GM21526 (cell line): ENCODE measurements around the gene CD209.

Source experiments
- ATAC-seq: cut with Tn5 transposase; IDR thresholded peaks from one replicate; pipeline ENCODE4 v1.9.1; 2021; ENCODE audit warnings: moderate library complexity; ENCODE audit not compliant: unreplicated experiment, low FRiP score

CD209 gene

DNA sequence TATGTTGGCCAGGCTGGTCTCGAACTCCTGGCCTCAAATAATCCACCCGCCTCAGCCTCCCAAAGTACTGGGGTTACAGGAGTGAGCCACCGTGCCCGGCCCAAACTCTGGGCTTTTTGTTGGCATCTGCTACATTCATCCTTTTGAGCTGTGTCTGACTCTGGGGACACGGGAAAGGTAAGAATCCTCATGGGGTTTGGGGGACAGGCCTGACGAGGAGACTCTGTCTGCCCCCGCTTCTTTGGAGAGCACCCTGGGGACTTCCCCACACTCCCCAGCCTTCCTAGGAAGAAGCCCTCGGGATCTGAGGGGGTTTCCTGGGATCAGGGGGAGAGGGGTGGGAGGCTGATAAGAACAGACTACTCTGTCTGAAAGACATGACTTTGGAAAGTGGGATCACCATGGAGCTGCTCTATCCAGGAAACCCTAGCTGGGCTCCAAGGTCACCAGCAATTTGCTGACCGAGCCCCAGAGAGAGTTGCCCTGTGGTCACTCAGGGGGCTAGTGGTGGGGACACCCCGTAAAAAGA is 37.3 kb downstream of the CD209 start:
- ATAC-seq = no peak

DNA sequence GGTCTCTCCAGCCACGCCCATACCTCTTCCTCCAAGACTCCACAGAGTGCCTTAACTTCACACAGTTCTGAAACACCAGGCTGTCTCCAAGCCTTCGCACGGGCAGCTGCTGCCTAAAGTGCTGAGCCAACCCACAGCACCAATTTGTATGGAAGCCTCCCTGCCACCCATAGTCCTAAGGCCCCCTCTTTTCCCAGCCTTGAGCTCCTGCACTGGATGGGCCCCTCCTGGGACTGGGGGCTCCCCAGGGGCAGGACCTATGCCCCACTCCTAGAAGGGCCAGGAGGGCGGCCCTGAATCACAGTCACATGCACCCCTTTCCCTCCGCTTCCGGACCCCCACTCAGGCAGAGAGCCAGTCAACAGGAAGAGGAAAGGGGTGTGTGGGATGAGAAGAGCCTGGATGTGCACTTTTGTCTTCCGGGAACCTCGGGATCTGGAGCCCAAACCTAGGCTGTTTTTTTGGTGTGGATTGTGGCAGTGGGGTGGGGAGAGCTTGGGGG is 40.3 kb downstream of the CD209 start:
- ATAC-seq = no peak

- no peak for ATAC-seq
These were observed 41.0 kb downstream of the CD209 start for GRCh38 chr19:7706188-7706954.

- ATAC-seq = peak; percentile 31
These were observed 41.7 kb downstream of the CD209 start for GRCh38 chr19:7705387-7706187.

GRCh38 chr19:7704280-7705060 is 42.9 kb downstream of the CD209 start:
- no peak for ATAC-seq

DNA sequence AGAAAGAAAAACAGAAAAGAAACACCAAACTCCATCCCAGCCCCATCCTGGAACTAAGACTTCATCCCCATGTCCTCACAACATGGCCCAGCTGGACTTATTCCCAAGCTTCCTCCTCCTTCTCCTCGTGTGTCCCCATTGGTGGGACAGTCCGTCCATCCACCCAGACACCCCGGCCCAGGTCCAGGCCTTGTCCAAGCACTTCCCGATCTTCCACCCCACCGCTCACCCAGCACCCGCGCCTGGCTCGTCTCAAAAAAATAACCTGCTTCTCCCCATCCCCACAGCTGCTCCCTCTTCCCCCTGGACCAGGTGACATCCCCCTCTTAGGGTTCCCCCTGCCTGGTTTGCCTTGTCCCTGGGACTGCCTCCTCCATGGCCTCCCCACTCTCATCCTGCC is 44.0 kb downstream of the CD209 start:
- ATAC-seq = no peak

DNA sequence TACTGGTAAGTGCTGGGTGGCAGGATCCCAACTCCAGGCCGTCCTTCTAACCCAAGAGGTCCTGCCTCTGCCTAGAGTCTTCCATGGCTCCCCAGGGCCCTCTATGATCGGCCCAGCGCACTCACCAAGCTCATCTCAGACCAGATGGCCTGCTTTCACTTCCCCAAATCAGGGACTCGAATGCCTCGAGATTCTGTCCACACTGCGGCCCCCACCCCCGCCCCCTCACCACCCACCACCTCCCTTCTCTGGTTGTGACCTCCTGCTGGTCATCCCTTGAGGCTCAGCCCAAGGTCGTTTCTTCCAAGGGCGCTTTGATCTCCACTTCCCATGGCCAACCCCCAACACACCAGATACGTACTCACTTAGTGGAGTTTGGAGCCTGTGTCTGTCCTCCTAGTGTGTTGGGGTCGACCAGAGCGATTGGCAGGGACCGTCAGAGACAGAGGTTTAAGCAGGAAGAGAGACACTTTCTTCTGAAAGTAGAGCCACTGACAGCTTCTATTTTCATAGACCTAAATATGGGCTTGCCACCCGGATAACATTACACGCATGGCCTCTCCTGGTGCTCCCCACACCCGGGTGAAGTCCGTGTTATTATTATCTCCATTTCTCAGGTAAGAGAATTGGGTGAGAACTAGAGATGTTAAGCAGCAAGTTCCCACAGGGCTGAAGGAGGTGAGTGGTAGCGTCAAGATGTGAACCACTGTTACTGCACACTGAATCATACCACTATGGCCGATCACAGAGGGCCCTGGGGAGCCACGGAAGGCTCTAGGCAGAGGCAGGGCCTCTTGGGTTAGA is 45.5 kb downstream of the CD209 start, which contains the start of gene FCER2:
Gene FCER2, minus strand, starts transcription at position 478 of the 804 bp plus-strand sequence. CDS start 2,371 bp downstream, outside the sequence.
- ATAC-seq = peak; percentile 45

DNA sequence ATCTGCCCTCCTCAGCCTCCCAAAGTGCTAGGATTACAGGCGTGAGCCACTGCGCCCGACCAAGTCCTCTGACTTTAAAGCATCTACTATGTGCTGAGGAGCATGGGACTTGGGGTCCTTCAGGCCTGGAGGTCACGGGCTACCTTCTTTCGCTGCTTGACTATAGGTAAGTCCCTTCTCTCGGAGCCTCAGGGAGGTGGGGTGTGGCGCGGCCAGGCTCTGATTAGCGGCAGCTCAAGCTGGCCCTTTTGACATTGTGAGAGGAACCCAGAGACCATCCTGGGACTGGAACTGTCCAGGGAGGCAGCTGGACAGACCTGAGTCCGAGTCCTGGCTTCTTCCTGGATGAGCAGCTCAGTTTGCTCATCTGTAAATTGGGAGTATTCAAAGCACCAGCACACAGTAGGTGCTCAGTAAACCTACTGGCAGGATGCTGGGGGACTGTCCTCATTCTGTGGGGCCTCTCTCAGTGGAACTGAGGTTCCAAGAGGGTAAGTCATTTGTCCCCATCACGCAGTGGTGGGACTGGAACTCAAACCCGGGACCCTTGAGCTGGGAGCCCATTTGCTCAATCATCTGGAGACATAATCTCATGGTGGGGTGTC is 46.2 kb downstream of the CD209 start:
- ATAC-seq = no peak

GRCh38 chr19:7699417-7700401 is 47.6 kb downstream of the CD209 start:
- no peak for ATAC-seq

- no peak for ATAC-seq
These were observed 48.3 kb downstream of the CD209 start for GRCh38 chr19:7699003-7699402.

- no peak for ATAC-seq
These were observed 48.8 kb downstream of the CD209 start for GRCh38 chr19:7698583-7698982.

GRCh38 chr19:7697721-7698287 is 49.5 kb downstream of the CD209 start:
- ATAC-seq = no peak

GRCh38 chr19:7694499-7694898 is 52.8 kb downstream of the CD209 start:
- ATAC-seq = no peak

GRCh38 chr19:7692417-7693088 is 54.8 kb downstream of the CD209 start:
- no peak for ATAC-seq

GRCh38 chr19:7691497-7691896 is 55.8 kb downstream of the CD209 start:
- no peak for ATAC-seq

DNA sequence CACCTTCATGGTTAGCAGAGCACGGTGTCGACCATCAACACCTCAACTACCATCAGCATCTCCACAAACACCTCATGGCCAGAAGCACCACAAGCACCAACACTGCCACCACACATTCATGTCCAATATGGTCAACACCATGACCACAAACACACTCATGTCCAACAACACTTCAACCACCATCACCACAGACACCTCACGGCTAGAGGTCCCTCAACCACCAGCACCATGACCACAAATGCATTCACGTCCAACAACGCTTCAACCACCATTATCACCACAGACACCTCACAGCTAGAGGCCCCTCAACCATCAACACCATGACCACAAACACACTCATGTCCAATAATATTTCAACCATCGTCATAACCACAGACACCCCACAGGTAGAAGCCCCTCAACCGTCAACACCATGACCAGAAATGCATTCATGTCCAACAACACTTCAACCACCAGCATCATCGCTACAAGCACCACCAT is 56.5 kb downstream of the CD209 start:
- no peak for ATAC-seq
